NCI-H2029 treated with DMSO at 0.1 percent for 48 hours (cell line): ENCODE measurements around the gene RGS19.

ENCODE experiments used
- DNase-seq: peaks from one replicate; lab custom pipeline; 2025; lab: John Stamatoyannopoulos, UW

The RGS19 gene

DNA sequence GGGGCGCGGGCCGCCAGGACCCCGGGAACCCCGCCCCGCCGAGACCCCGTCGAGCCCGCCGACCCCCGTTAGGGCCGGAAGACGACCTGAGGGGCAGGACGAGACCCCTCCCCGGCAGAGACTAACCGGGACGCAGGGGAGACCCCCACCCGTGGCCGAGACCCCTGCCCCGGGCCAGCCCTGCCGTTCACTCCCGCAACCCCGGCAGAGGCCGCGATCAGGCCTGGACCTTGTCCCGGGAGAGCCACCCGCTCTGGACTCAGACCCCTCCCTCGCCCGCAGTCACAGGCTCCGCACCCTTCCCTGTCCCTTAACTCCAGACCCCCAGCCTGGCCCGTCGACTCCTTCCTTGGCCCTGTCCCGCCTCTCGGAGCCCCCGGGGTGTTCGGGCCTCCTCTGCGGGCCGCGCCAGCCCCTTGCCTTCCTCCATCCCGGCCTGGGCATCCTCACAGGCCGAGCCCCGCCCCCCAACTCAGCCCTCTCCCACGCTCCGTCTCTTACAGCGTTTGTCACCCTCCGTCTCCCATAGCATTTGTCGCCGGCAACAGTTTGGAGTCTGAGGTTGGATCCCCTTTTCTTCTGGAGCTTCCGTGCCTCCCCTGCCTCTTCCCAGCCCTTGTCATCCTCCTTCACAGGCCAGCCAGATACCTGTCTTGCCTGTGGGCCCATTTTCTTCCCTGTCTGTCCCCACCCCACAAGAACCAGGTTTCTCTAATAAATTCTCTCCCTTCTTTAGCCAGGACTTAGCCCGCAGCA lies 15.8 kb downstream of the RGS19 start:
- DNase-seq: no peak

DNA sequence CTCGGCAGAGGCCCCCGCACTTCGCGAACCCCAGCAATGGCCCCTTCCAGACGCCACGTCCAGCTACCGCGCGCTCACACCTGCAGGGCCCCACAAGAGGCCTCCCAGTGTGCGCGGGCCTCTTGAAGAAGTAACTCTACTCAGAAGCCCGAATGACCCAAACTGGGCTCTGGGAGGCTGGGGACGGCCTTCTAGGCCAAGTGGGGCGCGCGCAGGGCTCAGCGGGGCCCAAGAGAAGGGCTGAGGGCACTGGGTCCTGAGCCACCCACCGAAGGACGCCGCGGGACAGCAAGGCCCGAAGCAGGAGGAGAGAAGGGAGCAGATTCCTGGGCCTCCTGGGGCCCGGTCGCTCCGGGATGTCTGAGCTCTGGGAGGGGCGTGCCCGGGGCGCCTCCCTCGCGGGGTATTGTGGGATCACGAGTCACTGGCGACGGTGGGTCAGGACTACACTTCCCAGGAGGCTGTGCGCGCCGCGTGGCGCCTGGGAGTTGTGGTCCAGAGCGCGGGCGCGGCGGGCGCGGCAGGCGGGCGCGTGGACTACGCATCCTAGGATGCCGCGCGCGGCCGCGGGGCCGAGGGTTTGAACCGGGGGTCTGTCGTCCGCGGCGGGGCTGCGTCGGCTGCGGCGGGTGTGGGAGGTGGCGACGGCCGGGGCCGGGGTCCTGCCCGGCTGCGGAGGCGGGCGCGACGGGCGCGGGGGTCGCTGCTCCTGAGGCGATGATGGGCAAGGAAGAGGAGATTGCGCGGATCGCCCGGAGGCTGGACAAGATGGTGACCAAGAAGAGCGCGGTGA lies 16.5 kb downstream of the RGS19 start, which contains the start of gene TCEA2:
TCEA2 (plus strand) TSS at position 603 of the 793 bp plus-strand sequence; CDS start at position 718, 115 bp downstream.
- DNase-seq: peak; percentile 15

DNA sequence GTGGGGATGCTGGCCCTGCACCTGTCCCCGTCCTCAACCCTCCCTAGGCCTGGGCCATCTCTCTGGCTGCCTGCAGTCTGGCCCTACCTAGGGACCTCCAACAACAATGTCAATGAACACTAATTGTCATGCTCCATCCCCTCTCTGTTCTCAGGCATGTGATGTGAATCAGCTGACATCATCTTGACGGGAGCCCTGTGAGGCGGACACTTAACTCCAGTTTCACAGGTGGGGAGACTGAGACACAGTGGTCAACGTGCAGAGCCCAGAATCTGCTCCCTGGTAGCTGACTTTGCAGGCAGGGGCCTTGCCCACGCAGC lies 17.1 kb downstream of the RGS19 start:
- no peak for DNase-seq

DNA sequence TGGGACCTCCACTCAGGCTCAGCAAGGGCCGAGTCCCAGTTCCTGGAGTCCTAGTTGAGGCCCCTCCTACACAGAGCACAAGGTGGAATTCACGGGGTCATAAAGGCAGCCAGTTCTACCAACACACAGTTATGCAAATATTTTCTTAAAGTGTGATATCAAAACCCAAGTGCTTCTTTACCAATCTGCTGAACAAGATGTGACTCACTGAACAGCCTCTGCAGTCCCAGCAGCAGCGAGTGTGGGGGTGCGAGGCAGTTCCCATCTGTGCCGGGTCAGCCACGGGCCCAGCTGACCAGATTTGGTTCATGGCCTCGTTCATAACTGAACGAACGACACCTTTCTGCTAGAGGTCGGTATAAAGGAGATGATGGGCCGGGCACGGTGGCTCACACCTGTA lies 20.8 kb downstream of the RGS19 start:
- DNase-seq: no peak

DNA sequence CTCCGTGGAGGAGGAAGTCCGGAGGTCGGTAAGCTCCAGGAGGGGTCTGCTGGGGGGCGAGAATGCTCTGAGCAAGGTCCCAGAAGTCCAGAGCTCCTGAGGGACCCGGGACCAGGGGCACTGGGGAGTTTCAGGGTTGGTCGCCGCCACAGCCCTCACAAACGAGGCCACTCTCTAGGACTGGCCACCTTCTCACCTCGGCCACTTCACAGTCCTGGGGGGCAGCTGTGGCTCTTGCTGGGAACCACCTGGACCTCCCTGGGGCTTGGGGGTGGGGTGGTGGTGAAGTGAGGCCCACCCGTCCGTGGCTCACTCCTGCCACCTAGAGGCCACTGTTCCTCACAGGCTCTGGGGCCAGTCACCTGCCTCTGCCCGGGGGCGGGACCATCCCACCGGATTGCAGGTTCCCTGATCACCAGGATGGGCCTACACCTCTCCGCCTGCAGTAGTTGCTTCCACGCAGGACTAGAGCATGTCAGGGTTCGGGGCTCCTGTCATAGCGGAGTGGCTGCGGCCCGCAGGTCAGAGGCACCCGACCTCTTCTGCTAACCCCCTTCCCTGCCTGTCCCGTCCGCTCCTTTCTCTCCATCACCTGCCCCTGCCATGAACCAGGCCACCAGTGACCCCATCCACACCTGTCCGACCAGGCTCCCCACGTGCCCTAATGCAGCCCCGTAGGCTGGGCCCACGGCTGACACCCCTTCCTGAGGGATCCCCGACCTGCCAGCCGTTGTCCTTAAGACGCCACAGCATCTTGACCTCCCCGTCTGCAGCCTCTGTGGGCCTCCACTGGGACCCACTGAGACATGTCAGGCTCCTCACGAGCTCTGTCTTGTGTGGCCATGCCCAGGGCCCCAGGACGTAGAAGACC lies 21.5 kb downstream of the RGS19 start:
- DNase-seq: peak; percentile 9

DNA sequence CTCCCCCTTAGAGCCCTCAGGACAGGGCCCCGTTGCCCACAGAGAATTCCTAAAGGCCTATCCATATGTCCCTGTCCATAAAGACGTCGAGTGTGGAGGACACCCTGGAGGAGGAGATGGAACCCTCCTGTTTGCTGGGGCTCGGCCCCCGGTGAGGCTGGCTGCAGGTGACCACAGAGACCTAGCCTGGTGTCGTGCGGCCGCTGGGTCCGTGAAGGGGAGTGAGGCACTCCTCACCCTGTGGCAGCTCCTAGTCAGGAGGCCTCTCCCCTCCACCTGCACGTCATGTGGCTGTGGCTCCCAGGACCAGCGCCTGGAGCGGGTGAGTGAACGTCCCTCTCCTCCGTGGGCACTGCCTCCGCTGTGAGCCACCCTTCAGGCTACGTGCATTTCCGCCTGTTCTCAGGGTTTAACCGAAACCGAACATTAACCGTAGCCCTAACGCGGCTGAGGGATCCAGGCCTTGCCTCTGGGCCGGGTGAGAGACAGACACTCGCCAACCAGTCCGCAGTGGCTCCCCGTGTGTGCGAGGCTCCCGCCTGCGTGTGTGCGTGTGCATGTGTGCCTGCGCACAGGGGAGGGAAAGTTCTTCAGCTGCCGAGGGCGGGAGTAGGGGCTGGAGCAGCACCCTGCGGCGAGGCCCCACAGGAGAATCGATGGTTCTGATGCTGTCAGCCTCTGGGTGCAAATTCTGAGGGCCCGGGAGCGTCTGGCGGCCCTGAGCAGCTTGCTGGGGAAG lies 22.3 kb downstream of the RGS19 start:
- DNase-seq: no peak

DNA sequence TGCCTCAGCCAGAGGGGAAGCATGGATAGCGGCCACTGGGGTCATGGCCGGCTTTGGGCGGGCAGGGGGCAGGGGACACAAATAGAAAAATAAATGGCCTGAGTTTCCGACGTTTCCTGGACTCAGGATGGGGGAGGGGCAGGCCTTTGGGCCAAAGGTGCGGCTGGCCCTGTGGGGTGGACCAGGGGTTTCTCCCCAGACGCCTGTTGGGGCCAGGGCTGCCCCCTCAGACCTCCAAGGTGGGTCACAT lies 22.8 kb downstream of the RGS19 start:
- no peak for DNase-seq

DNA sequence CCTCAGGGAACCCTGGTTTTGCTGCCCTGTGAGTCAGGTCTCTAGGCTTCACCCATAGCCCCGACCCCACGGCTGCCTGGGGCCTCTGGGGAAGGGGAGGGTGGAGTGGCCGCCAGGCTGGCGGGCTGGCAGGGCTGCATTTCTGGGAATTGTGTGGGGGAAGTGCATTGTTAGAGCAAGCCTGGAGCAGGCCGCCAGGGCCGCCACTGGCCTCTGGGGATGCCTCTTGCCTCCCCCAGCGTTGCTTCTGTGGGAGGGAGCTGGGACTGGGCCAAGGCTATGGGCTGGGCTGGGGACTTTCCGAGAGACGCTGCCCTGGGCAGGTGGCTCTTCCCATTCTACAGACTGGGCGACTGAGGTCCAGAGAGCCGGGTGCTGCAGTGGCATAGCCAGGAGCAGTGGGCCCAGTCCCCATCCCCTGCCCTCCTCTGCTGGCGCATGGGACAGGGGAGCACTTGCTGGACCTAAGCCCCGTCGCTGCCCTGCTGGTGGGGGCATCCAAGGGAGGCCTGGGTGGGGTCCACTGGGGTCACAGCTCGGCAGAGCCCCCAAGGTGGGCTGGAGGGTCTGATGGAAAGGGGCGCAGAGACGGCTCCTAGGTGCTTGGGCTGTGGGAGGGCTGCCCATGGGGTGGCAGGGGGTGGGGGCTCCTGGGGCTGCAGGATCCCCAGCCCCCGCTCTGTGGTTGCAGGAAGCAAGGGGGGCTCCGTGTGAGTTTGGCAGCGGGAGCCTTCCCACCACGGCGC lies 23.3 kb downstream of the RGS19 start:
- no peak for DNase-seq

DNA sequence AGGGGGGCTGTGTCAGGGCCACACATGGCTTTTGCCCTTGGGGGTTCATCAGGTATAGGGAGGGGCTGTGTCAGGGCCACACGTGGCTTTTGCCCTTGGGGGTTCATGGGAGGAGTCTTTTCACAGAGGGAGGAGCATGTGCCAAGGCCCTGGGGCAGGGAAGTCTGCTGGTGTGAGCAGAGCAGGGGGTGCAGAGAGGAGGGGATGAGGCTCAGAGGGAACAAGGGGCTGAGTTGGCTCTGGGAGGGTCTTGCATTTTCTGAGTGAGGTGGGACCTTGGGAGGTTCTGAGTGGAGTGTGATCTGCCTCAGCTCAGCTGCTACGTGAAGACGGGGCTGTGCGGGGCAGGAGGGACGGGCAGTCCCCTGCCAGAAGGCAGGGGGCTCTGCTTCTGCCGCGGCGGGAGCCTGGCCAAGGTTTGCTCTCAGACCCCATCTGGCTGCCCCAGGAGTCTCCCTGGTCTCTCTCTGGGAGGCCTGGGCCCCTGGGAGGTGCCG lies 23.9 kb downstream of the RGS19 start:
- DNase-seq: no peak

DNA sequence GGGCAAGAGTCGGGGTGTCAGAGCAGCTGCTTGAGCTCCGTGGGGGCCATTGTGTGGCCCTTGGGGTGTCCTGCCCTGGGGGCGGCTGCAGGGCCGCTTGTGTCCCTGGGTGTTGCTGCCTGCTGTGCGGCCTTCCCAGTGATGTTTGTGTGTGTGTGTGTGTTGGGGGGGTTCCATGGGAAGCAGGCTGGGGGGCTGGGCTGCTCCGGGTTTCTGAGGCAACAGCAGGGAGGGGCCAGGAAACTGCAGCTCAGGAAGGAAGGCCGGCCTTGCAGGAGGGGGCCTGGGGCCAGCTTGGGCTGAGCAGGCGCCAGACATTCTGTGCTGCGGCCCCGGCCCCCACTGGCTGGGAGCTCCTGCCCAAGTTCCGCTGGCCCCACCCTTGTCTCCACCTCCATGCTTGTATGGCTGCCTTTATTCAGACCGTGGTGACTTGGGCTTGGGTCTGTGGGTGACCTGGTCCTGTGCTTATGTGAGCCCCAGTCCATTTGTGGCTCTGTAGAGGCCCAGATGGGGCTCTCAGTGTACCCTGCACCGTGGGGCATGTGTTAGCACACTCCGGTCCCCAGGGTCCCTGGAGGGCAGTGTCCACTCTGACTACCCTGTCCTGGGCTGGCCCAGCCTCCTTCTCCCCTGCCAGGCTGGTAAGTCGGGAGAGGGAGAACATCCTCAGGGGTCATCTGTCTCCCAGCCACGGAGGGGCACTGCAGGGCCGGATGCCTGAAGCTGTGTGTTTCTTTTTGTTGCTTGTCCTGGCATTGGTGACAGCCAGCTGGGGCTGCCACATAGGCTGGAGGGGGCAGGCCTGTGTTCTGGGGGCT lies 25.3 kb downstream of the RGS19 start:
- no peak for DNase-seq

DNA sequence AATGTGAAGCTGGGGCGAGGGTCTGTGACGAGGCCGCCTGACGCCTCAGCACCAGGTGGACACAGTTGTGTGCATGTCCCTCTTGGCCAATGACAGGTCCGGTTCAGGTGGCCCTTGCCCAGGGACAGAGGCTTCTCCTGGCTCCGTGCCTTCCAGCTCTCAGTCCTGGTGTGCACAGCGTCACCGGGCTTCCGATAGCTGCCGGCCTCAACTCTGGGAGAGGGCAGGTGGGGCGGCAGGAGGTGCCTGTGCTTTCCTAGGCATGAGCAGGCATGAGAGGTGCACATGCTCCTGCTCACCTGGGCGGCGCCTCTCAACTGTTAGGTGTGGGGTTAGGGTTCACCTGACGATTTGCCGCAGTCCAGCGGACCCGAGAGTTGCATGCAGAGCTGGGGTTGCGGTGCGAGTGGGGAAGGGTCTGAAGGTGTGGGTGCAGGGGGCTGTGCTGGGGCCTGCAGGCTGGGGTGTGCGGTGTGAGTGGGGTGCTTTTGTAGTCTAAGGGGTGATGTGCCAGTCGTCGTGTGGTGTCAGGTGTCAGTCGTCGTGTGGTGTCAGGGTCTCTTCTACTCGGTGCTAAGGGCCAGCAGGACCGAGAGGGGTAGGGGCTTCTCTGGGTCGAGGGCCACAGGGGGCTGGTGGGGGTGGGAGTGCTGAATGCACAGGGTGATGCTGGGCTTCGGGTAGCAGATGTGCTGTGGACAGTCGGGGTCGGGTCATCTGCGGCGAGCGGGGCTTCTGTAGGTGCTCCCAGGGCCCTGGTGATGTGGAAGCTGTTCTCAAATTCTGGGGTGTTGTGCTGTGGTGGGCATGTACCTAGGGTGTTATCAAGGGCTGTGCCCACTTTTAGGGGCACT lies 26.1 kb downstream of the RGS19 start:
- DNase-seq: no peak

DNA sequence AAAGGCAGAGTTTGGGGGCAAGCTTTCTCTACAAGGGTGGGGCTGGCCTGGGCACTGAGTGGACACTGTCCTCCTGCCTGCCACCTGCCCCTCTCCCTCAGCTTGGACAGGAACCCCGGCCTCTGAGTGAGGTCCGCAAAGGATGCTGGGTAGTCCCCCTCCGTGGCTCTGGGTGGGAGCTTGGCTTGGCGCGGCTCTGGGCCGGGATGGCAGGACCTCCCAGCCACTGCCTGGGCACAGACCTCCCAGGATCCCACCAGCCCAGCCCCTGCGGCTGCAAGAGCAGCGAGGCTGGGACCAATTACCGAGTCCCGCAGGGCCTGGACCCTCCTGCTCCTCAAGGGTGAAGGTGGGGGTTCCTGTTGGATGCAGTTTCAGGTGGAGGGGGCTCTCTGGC lies 27.0 kb downstream of the RGS19 start:
- no peak for DNase-seq

DNA sequence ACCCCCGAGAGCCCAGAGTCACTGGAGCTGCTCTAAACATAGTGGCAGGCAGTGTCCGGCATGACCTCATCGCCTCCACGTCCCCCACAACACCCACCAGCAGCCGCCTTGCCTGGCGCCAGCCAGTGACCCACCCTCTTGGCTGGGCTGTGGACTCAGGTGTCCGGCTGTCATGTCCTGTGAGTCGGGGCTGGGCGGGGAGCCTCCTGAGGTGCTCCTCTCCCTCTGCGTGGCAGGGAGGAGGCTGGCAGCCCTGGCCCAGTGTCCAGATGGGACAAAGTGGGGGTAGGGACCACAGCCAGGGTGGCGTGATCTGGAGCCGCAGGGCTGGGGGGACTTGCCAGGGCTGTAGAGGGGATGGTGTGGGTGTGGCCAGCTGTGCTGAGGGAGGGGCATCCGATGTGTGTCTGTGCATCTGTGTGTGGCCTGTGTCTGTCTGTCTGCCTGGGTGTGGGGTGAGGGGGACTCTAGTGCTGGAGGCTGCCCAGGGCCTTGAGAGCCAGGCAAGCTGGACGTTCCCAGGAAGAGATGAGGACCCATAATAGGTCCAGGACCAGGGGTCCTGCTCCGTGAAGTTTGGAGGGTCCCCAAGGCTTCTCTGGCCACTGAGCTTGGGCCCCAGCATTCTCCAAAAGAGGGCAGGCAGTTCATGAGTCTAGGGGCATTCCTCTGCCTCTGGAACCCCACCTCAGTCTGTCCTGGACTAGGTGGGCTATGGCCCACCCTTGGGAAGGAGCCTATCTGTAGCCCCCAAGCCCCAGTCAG lies 27.6 kb downstream of the RGS19 start:
- DNase-seq: no peak

DNA sequence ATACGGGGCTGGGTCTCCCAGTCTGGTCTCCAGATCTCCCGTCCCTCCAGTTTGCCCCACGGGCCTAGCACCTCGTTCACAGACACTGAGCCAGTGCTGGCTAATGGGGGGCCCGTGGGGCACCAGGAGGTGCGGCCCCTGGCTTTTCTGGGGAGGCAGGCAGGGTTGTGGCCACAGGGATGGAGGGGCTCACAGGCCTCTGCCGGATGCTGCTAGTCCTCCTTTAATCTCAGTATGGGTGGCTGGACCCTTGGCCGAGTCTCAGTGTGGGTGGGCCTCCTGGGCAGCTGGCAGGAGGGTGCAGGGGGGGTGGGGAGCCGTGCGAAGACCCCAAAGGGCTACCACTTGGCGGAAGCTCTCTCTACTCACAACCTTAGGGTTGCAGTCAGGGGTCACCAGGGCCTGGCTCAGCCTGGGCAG lies 28.3 kb downstream of the RGS19 start:
- no peak for DNase-seq

DNA sequence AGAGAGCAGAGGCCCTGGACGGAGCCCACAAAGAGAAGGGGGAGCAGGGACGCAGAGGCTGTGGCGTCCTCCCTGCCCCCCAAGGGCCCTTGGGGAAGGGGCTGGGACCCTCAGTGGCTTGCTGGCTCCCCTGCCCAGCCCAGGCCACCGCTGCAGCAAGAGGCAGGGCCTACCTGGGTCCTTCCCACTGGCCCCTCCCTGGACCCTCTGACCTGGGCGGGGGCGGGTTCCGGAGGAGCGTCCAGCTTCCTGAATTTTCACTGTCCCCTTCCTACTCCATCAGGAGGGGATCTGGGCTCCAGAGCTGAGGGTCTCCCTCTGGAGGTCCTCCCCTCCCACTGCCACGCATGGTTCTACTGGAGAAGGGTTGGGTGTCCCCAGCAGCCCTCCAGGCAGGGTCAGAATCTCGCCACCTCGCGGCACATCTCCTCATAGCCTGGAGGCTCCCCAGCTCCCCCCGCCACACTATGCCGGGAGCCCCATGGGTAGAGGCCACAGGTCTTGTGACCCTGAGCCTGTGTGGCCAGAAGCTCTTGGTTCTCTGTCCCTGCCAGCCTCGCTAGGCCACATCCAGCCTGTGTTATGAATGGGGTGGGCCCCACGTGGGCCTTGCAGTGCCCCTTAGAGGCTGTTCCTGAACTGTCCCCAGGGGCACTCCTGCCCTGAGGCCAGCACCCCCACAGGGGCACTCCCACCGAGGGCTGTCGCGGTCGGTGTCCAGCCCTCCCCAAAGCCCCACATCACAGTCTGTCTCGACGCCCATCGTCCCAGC lies 28.9 kb downstream of the RGS19 start:
- DNase-seq: no peak

DNA sequence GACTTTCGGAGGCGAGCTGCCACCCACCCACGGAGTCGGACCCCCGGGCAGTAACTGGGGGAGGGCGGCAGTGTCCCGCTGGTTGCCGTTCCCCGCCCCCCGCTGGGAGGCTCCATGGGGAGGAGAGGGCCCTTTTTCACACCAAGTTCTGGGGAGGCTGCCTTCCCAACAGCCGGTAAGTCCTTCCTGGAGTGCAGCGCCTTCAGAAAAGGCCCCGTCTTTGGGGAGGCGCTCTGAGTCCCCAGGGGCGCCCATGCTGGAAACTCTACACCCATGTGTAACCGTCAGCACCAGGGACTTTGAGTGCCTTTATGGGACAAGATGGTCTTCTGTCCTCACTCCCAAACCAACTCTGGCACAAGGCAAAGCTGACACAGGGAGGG lies 29.4 kb downstream of the RGS19 start:
- no peak for DNase-seq

DNA sequence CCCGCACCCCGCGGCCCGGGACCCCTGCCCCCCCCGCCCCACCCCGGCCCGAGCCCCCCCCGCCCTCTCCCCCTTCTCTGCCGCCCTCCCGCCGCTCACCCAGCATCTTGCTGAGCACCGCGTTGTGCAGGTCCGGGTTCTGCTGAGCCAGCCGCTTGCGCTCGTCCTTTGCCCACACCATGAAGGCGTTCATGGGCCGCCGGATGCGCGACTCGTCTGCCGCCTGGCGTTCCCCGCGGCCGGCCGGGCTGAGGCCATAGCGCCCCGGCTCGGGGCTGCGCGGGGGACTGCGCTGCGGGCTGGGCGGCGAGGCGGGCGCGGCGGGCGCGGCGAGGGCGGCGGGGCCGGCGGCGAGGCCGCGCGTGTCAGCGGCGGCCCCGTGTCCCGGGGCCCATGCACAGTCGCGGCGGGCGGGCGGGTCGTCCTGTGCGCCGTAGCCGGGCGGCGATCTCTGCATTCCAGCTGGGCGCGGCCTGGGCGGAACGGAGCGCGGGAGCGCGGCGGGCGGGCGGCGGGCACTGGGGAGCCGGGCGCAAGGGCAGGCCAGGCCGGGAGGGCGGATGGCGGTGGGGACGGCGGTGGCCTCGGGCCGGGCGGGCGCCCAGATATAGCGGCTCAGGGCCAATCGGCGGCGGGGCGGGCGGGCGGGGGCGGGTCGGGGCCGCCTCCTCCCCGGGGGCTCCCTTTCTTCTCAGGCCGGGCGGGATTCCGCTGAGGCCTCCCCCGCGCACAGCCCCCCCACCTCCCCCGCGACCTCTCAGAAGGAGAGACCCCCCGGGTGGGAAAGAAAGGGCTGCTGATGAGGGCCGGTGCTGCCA lies 30.0 kb downstream of the RGS19 start, which contains the start of gene SOX18:
SOX18 (minus strand) TSS at position 580 of the 818 bp plus-strand sequence; CDS start at position 457, 123 bp downstream.
- DNase-seq: no peak
